ENCODE results near the gene ZNF821.
"Not testable (repeated sequence)": the region's sequence is repeated elsewhere in the genome, so short reads cannot be mapped to it uniquely, and the experiment has no call there.

GRCh38 chr16:71905765-71906164 is 21.8 kb upstream of the ZNF821 start:
- TF ChIP-seq CTCF (IDR thresholded peaks at IDR 0.05; ENCODE audit: borderline replicate concordance, extremely low read depth, low read length, poor library complexity, severe bottlenecking); EZH2 (IDR thresholded peaks at IDR 0.05; ENCODE audit: borderline replicate concordance, low read depth, low read length, severe bottlenecking): not testable (repeated sequence)

Data from DND-41 (cell line).